Gastroesophageal sphincter (tissue), 4 donors: Measurements from ENCODE around the gene TAOK3. TPM values are rescaled to one million over a fixed set of nuclear protein-coding genes. Genes with fewer than 3 reads are reported as not detected.
"Not testable (repeated sequence)": the region's sequence is repeated elsewhere in the genome, so short reads cannot be mapped to it uniquely, and the experiment has no call there.

Source experiments
- ATAC-seq: fragments of 150-250 bp; one replicate; pipeline ENCODE4 v1.9.1; 2016; ENCODE audit warnings: mild to moderate bottlenecking, moderate library complexity
- H3K27ac ChIP-seq, 4 donors: fragments of 200-600 bp; sonication (generic) in 3 of 4; 1 replicate in 3 of 4; 2 replicates in 1 of 4; pipeline ENCODE4 v1.5.1; 2016 to 2019
- H3K27me3 ChIP-seq: fragments of 200-600 bp; sonication (generic); one replicate; pipeline ENCODE4 v1.5.1; 2019
- H3K36me3 ChIP-seq, 2 donors: fragments of 200-600 bp; sonication (generic); one replicate each; pipeline ENCODE4 v1.5.1; 2019; ENCODE audit warnings: control low read depth in 1 of 2
- H3K4me1 ChIP-seq, 3 donors: fragments of 200-600 bp; sonication (generic); 1 replicate in 2 of 3; 2 replicates in 1 of 3; pipeline ENCODE4 v1.5.1; 2016 to 2019; ENCODE audit warnings: control low read depth in 2 of 3
- H3K4me3 ChIP-seq, 2 donors: fragments of 200-600 bp; sonication (generic); one replicate each; pipeline ENCODE4 v1.5.1; 2019; ENCODE audit warnings: mild to moderate bottlenecking in 1 of 2, moderate library complexity in 1 of 2
- H3K9me3 ChIP-seq, 3 donors: fragments of 200-600 bp; sonication (generic); one replicate each; pipeline ENCODE4 v1.5.1; 2017 to 2019; ENCODE audit warnings: control low read depth in 2 of 3
- EP300 ChIP-seq: sonication (generic); formaldehyde crosslinking; IDR thresholded peaks from one replicate; pipeline ENCODE4 v1.6.1; 2017; ENCODE audit warnings: antibody characterized with exemption, mild to moderate bottlenecking
- POLR2A ChIP-seq, 2 donors: fragments of 450-650 bp; IDR thresholded peaks; one replicate each; pipeline ENCODE4 v1.6.1; 2017; ENCODE audit warnings: antibody characterized with exemption in 2 of 2, mild to moderate bottlenecking in 2 of 2, moderate library complexity in 1 of 2
- POLR2AphosphoS5 ChIP-seq: sonication (generic); formaldehyde crosslinking; IDR thresholded peaks from one replicate; pipeline ENCODE4 v1.6.1; 2017; ENCODE audit warnings: antibody characterized with exemption
- WGBS, 2 donors: methylation state at CpG; one replicate each; pipeline ENCODE4 v1.1.5; 2018; ENCODE audit warnings: low coverage in 1 of 2; 5-methylcytosine and 5-hydroxymethylcytosine counted together
- total RNA-seq, 4 donors: library from RNA; depleted of rRNA; stranded (reverse); fragments of >200 nt; gene quantifications; one replicate each; pipeline ENCODE4 v1.1.0, GENCODE V29; 2016
- TF ChIP-seq, protein P1 (sequence below), 4 experiments: fragments of 200-600 bp in 2 of 4; fragments of 450-650 bp in 2 of 4; sonication (generic) in 1 of 4; IDR thresholded peaks; one replicate each; pipeline ENCODE4 v1.5.1; 2017 to 2019; ENCODE audit warnings: antibody characterized with exemption in 4 of 4, mild to moderate bottlenecking in 2 of 4, moderate library complexity in 2 of 4

The TAOK3 gene
- total RNA-seq, 4 donors from 2014 or later: 26.9 to 55.0 (median 36.7) TPM

DNA sequence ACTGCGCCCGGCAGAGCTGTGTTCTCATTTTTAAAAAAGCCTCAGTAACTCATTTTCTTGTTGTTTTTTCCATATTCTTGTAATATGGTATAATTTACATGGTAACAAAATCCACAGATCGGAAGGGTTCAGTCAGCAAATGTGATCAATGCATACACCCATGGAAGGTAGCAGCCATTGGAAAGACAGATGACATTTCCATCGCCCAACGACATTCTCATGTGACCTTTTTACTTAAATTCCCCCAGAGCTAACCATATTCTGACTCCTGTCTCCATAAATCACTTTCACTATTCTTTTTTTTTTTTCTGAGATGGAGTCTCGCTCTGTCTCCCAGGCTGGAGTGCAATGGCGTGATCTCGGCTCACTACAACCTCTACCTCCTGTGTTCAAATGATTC lies 231.9 kb downstream of the TAOK3 start:
- no peak overlapping the region for H3K4me3 ChIP-seq
- WGBS, 2 donors: 89 to 97% methylated on average over 5 to 7 of the region's 8 CpGs
- peaks cover 0 to 46% (median 5%) of the 10 kb centered on the region in 3 donors for H3K4me1 ChIP-seq
- no peak overlapping the region for H3K27ac ChIP-seq
- ATAC-seq: no peak
- no peaks in the 10 kb centered on the region for H3K27me3 ChIP-seq
- H3K9me3 ChIP-seq: no peaks in the 10 kb centered on the region
- peaks cover 0 to 82% of the 10 kb centered on the region in 2 donors for H3K36me3 ChIP-seq
- no peak for TF ChIP-seq POLR2AphosphoS5
- TF ChIP-seq, protein P1, sequence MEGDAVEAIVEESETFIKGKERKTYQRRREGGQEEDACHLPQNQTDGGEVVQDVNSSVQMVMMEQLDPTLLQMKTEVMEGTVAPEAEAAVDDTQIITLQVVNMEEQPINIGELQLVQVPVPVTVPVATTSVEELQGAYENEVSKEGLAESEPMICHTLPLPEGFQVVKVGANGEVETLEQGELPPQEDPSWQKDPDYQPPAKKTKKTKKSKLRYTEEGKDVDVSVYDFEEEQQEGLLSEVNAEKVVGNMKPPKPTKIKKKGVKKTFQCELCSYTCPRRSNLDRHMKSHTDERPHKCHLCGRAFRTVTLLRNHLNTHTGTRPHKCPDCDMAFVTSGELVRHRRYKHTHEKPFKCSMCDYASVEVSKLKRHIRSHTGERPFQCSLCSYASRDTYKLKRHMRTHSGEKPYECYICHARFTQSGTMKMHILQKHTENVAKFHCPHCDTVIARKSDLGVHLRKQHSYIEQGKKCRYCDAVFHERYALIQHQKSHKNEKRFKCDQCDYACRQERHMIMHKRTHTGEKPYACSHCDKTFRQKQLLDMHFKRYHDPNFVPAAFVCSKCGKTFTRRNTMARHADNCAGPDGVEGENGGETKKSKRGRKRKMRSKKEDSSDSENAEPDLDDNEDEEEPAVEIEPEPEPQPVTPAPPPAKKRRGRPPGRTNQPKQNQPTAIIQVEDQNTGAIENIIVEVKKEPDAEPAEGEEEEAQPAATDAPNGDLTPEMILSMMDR (IDR thresholded peaks at IDR 0.05): no peak
- no peak for TF ChIP-seq EP300
- no peak for TF ChIP-seq POLR2A (IDR thresholded peaks at IDR 0.05)

DNA sequence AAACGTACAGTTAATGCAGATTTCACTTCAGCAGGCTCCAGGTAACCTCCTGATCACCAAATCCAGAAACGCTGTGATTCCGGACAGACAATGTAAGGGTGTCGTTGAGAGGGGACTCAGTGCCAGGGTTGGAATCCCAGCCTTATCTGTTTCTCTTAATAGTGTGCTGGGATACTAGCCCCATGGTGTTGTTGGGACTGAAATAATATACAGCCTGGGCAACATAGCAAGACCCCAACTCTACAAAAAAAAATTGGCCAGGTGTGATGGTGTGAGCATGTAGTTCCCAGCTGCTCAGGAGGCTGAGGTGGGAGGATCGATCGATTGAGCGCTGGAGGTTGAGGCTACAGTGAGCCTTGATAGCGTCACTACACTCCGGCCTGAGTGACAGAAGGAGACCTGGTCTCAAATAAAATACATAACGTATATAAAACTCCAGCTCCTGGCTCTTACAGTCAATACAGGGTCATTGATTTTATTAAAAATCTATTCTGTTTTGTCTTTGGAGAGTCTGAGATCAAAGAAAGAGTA lies 235.5 kb downstream of the TAOK3 start:
- no peak for TF ChIP-seq EP300
- TF ChIP-seq, protein P1 (IDR thresholded peaks at IDR 0.05): no peak
- no peak for TF ChIP-seq POLR2A (IDR thresholded peaks at IDR 0.05)
- TF ChIP-seq POLR2AphosphoS5: no peak
- 60 to 83% methylated on average over 6 to 10 of the region's 10 CpGs for WGBS, 2 donors
- H3K27ac ChIP-seq: peak overlapping the region; percentile 76 to 96 (median 94)
- H3K4me3 ChIP-seq: peak overlapping the region; percentile 85 to 100
- H3K9me3 ChIP-seq: no peaks in the 10 kb centered on the region
- no peak for ATAC-seq
- no peaks in the 10 kb centered on the region for H3K27me3 ChIP-seq
- H3K36me3 ChIP-seq: peaks cover 0 to 46% of the 10 kb centered on the region in 2 donors
- H3K4me1 ChIP-seq: peaks cover 0 to 51% (median 5%) of the 10 kb centered on the region in 3 donors

DNA sequence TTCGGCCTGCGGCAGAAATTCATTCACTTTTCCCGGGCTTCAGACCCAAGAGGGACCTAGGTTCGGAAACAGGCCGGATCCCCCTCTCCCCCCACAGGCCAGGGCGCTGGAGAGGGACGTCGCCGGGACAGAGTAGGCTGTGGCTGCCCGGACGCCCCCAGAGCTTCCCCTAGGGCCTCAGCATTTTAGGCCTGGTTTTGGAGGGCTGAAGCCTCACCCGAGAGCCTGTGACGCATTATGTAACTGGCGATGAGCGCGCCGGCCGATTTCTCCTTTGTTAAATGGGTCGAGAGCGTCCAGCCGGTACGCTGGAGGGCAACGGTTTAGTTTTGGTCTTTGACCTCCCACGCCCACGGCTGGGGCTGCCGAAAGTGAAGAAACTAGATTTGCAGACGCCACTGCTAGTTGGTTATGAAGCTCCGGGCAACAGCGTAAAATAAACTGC lies 236.1 kb downstream of the TAOK3 start:
- H3K27me3 ChIP-seq: no peaks in the 10 kb centered on the region
- peak; percentile 52 for ATAC-seq
- H3K36me3 ChIP-seq: peaks cover 0 to 40% of the 10 kb centered on the region in 2 donors
- peak overlapping the region; percentile 76 to 96 (median 94) for H3K27ac ChIP-seq
- TF ChIP-seq POLR2AphosphoS5: no peak
- TF ChIP-seq EP300: no peak
- TF ChIP-seq, protein P1 (IDR thresholded peaks at IDR 0.05): no peak
- no peak for TF ChIP-seq POLR2A (IDR thresholded peaks at IDR 0.05)
- peak overlapping the region; percentile 85 to 100 for H3K4me3 ChIP-seq
- H3K4me1 ChIP-seq: peaks cover 0 to 51% (median 5%) of the 10 kb centered on the region in 3 donors
- 0 to 2% methylated on average over 3 to 4 of the region's 29 CpGs for WGBS, 2 donors
- H3K9me3 ChIP-seq: no peaks in the 10 kb centered on the region

DNA sequence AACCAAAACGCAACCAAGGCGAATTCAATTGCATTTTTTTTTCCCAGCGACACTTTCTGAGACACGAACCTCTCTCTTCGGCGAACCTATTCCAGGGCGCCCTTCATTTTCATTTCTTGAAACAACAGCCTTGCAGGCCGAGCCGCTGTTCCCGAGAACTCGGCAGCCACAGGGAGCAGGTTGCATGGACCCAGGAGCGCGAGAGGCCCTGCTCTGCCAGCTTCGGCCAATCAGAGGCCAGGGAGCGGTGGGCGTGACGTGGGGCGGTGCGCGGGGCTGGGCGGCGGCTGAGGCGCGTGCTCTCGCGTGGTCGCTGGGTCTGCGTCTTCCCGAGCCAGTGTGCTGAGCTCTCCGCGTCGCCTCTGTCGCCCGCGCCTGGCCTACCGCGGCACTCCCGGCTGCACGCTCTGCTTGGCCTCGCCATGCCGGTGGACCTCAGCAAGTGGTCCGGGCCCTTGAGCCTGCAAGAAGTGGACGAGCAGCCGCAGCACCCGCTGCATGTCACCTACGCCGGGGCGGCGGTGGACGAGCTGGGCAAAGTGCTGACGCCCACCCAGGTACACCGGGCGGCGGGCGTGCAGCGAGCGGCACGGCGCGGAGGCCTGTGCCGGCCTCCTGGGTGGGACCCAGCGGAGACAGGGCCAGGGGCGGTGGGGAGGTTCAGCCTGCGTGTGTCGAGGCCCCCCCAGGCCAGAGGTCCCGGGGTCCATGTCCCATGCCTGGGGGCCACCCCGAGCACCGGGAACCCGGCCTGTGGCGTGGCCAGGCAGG lies 236.7 kb downstream of the TAOK3 start, which contains the start of gene PEBP1:
Gene PEBP1, plus strand, starts transcription at position 337 of the 771 bp plus-strand sequence. Its CDS starts 86 bp downstream, at position 423.
- peaks cover 0 to 51% (median 5%) of the 10 kb centered on the region in 3 donors for H3K4me1 ChIP-seq

DNA sequence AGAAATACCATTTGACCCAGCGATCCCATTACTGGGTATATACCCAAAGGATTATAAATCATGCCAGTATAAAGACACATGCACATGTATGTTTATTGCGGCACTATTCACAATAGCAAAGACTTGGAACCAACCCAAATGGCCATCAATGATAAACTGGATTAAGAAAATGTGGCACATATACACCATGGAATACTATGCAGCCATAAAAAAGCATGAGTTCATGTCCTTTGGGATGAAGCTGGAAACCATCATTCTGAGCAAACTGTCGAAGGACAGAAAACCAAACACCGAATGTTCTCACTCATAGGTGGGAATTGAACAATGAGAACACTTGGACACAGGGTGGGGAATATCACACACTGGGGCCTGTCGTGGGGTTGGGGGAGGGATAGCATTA lies 243.3 kb downstream of the TAOK3 start:
- not testable (repeated sequence) for H3K4me3 ChIP-seq, ATAC-seq, H3K4me1 ChIP-seq, H3K27ac ChIP-seq, H3K27me3 ChIP-seq, H3K9me3 ChIP-seq
- WGBS, 2 donors: 91 to 100% methylated on average over 2 to 5 of the region's 5 CpGs
- peaks cover 0 to 18% of the 10 kb centered on the region in 2 donors for H3K36me3 ChIP-seq

More for the DNA sequence above, 236.7 kb downstream of the TAOK3 start, which contains the start of gene PEBP1:
- peak; percentile 99 for ATAC-seq
- Histone ChIP-seq H3K27me3 (no peaks in the 10 kb centered on the region), H3K36me3 (peaks cover 0 to 34% of the 10 kb centered on the region in 2 donors), H3K9me3 (no peaks in the 10 kb centered on the region), H3K27ac (peak within 1 kb of the TSS; percentile 76 to 96 (median 94)), H3K4me3 (peak within 1 kb of the TSS; percentile 85 to 100)
- 0 to 4% methylated on average over 4 to 7 of the region's 70 CpGs for WGBS, 2 donors
- TF ChIP-seq, protein P1 (IDR thresholded peaks at IDR 0.05): no peak
- TF ChIP-seq POLR2A (IDR thresholded peaks at IDR 0.05) (peak; percentile 91 to 94), POLR2AphosphoS5 (peak; percentile 93), EP300 (no peak)
